ENCODE measurements around the gene FGD6.

- TF ChIP-seq, protein P1, sequence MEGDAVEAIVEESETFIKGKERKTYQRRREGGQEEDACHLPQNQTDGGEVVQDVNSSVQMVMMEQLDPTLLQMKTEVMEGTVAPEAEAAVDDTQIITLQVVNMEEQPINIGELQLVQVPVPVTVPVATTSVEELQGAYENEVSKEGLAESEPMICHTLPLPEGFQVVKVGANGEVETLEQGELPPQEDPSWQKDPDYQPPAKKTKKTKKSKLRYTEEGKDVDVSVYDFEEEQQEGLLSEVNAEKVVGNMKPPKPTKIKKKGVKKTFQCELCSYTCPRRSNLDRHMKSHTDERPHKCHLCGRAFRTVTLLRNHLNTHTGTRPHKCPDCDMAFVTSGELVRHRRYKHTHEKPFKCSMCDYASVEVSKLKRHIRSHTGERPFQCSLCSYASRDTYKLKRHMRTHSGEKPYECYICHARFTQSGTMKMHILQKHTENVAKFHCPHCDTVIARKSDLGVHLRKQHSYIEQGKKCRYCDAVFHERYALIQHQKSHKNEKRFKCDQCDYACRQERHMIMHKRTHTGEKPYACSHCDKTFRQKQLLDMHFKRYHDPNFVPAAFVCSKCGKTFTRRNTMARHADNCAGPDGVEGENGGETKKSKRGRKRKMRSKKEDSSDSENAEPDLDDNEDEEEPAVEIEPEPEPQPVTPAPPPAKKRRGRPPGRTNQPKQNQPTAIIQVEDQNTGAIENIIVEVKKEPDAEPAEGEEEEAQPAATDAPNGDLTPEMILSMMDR (IDR thresholded peaks at IDR 0.05), result no peak
- TF ChIP-seq POLR2A (IDR thresholded peaks at IDR 0.05), result no peak
- no peak for TF ChIP-seq POLR2AphosphoS5 (IDR thresholded peaks at IDR 0.05)
Measured at GRCh38 chr12:95115641-95116040, 101.6 kb downstream of the FGD6 start.

Data from transverse colon (tissue), 4 donors.